GM12878 (cell line): ENCODE measurements around the gene C10orf71.

Experiments
- DPF2 ChIP-seq: fragments of 450-650 bp; IDR thresholded peaks from 2 replicates; pipeline ENCODE4 v1.6.1; 2017; ENCODE audit warnings: mild to moderate bottlenecking
- HDAC6 ChIP-seq: fragments of 200-600 bp; sonication (generic); IDR thresholded peaks from one replicate; pipeline ENCODE4 v1.8.0; 2017; ENCODE audit warnings: antibody characterized with exemption; ENCODE audit not compliant: unreplicated experiment
- HDGF ChIP-seq: fragments of 450-650 bp; IDR thresholded peaks from 2 replicates; pipeline ENCODE4 v1.6.1; 2016; ENCODE audit warnings: antibody characterized with exemption
- TF ChIP-seq, protein P1 (sequence below): fragments of 450-650 bp; IDR thresholded peaks from 2 replicates; pipeline ENCODE4 v1.6.1; 2017; ENCODE audit warnings: mild to moderate bottlenecking

DNA sequence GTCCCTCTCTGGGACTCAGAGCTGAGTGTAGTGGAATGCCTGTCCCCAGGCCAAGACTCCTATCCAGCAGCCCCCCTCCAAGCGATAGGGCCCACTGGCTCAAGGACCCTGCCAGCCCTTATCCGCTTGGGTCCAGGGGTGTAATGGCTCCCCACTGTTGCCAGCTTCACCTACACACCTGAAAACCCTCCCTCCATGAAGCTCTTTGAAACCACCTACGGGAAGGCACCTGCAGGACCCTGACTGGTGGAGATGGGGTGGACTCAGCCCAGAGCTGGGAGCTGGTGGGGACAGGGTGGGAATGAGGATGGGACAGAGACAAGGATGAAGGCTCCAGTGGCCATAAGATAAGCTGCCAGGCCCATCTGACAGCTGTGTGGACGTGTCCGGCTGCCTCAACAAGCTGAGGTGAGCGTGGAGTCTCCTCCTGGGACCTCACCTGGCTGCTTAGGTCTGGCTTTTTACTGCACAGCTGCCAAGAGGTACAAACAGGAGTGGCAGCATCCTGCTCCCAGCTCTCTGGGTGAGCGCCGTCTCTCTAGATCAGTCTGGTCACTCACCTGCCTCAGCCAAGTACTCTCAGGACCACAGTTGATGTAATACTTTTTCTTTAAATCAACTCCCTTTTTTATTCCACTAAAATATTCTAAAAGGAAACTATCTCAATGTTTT is 55.1 kb downstream of the C10orf71 start:
- TF ChIP-seq DPF2 (no peak), HDGF (no peak), HDAC6 (no peak)
- TF ChIP-seq, protein P1, sequence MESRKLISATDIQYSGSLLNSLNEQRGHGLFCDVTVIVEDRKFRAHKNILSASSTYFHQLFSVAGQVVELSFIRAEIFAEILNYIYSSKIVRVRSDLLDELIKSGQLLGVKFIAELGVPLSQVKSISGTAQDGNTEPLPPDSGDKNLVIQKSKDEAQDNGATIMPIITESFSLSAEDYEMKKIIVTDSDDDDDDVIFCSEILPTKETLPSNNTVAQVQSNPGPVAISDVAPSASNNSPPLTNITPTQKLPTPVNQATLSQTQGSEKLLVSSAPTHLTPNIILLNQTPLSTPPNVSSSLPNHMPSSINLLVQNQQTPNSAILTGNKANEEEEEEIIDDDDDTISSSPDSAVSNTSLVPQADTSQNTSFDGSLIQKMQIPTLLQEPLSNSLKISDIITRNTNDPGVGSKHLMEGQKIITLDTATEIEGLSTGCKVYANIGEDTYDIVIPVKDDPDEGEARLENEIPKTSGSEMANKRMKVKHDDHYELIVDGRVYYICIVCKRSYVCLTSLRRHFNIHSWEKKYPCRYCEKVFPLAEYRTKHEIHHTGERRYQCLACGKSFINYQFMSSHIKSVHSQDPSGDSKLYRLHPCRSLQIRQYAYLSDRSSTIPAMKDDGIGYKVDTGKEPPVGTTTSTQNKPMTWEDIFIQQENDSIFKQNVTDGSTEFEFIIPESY: no peak
